GM18517 (cell line): ENCODE results near the gene LRRC26.

ENCODE experiments used
- ATAC-seq: cut with Tn5 transposase; IDR thresholded peaks from one replicate; pipeline ENCODE4 v1.9.1; 2021; ENCODE audit warnings: mild to moderate bottlenecking, moderate library complexity; ENCODE audit not compliant: unreplicated experiment

The LRRC26 gene

DNA sequence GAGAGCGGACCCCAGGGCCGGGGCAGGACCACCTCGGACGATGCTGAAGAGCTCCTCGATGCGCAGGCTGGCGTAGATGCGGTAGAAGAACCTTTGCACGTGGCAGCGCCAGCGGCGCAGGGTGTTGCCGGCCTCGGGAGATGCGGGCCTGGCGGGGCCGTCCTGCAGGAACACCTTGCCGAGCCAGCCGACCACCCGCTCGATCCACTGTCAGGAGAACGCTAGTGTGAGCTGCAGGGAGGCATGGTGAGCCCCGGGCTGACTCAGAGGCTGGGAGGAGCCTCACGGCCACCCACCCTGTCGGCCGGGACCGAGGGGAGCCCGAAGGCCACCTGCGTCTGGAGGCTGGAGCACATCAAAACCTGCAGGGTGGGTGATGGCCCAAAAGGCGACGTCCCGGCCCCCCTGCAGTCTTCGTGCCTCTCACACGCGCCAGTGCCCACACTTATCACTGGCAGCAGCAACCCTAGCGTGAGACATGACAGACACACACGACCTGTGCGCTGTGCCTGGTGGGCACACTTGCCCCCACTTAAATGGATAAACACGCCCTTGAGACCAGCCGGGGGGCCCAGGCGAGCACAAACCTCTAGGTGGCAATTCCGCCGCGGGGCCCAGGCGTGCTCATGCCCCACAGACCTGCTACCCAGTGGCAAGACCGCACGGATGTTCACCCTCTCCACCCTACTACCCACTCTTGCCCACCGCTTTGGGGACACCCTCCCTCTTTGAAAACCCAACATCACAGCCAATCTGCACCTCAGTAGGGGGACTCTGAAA is 15.2 kb upstream of the LRRC26 start:
- ATAC-seq, result no peak

GRCh38 chr9:137183980-137184595 is 14.2 kb upstream of the LRRC26 start:
- ATAC-seq, result no peak

DNA sequence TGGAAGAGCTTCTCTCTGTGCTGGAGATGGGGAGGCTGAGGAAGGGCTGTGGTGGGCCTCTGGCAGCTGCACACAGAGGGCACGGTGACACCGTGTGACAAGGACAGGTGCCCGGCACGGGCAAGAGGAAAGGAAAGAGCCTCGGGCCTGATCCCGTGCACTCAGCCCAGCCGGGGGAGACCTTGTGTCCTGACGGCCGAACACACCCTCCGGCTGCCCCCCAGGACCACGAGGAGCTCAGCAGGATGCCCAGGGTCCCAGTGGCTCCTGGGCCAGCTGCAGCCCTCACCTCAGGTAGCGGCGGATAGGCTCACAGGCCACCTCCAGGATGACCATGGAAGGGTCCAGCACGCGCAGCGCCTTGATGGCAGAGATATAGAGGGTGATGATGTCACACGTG is 13.0 kb upstream of the LRRC26 start:
- ATAC-seq, result no peak

DNA sequence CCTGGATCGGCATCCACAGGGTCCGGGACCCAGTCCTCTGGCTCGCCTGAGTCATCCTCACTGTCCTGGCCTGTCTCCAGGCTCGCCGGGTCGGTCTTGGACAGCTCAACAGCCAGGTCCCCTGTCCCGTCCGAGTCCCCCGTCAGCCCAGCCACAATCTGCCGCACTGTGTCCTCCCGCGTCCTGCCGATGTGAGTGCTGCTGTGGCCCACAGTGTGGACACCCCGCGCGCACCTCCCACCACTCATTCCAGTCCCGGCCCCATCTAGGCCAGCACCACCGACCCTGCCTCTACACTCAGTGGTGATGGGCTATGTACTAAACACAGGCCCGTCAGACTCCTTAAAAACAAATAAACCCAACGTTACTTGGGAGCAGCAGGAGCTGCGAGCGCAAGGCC is 11.8 kb upstream of the LRRC26 start:
- ATAC-seq, result no peak

DNA sequence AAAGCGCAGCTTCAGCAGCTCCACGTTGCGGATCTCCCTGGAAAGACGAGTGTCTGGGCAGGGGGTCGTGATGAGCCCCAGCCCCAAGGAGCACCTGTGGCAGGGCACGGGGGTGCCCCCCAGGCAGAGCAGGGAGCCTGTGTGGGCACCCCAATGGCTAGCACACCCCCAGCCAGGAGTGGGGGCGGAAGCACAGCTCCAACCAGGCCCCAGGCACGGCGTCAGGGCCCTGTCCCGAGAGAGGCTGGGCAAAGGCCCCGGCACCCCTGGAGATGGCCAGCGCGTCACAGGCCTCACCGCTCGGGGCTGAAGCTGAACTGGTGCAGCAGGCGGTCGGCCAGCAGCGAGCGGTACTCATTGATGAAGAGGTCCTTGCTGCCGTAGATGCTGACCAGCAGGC is 10.6 kb upstream of the LRRC26 start:
- ATAC-seq, result no peak

DNA sequence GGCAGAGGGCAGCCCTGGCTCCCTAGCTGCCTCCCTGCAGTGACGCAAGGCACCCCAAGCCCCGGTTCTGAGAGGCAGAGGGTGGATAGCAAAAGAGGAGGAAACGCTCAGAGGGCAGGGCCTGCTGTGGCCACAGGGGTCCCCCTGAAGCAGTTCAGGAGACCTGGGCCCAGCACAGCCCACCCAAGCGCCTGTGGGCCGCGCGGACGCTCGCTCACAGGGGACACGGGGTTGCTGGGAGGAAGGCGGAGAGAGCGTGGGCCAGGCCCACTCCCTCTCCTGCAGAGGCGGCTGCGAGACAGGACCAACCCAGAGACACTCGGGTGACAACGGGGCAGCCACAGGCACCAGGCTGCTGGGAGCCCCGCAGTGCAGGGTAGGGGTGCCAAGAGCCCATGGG is 9.9 kb upstream of the LRRC26 start:
- ATAC-seq, result no peak

GRCh38 chr9:137178939-137179630 is 9.2 kb upstream of the LRRC26 start:
- no peak for ATAC-seq

DNA sequence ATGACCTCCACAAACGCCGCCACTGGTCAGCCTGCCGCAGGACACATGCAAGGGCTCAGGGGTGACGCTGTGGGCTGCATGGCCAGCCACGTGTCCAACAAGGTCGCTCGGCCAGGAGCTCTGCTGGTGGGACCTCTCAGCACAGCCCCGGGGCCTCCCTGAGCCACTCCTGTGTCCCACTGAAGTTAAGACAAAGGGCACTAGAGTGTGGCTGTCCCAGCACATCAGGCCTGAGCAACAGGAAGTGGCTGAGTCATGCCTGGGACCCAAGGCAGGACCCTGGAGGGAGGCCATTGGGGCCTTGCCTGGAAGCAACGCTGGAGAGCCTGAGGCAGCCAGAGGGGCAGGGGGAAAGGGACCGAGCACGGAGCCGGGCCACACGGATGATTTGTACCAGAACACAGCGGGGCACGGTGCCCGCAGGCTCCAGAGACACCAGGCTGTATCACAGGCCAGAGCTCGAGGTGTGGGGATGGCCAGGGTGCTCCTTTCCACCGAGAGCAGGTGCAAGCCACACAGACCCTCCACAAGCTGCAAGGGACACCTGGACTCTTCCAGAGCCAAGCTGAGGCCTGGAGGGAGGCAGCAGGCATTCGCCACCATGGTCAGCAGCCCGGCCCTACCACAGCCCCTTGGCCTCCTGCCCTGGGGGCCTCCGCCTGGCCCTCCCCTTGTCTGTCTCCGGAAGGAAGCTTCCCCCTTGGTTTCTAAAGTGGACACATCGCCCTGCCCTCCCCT is 8.5 kb upstream of the LRRC26 start:
- no peak for ATAC-seq

DNA sequence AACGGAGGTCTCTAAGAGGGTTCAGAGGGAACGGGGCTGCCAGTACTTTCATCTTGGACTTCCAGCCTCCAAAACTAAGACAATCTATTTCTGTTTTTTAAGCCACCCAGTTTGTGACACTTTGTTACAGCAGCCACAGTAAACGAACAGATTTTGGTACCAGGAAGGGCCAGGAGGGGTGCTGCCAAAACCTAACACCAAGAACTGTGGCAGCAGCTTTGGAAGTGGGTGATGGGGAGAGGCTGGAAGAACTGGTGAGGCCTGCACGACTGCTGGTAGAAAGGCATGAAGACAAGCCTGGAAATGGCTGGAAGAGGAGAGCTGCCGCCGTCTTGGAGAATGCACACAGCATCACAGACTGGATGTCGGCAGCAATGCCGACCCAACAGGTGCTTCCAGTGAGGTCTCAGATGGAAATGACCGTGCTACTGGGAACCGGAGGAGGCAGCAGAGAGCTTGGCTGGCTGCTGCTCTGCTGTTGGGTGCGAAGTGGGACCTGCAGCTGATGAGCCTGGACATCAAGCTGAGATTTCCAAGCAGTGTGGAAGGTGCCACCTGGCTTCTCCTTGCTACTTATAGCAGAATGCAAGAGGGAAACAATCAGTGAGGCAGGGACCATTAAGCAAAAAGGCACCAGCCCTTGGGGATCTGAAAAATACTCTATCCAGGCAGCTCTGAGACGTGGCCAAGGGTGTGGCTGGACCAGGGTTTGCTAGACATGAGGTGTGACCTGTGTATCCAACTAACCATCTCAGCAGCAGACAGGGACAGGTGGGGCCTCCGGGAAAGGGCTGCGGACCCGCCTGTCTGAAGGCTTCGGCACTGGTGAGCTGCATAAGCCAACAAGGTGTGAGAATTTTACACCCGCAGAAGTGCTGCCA is 6.7 kb upstream of the LRRC26 start:
- ATAC-seq, result no peak

DNA sequence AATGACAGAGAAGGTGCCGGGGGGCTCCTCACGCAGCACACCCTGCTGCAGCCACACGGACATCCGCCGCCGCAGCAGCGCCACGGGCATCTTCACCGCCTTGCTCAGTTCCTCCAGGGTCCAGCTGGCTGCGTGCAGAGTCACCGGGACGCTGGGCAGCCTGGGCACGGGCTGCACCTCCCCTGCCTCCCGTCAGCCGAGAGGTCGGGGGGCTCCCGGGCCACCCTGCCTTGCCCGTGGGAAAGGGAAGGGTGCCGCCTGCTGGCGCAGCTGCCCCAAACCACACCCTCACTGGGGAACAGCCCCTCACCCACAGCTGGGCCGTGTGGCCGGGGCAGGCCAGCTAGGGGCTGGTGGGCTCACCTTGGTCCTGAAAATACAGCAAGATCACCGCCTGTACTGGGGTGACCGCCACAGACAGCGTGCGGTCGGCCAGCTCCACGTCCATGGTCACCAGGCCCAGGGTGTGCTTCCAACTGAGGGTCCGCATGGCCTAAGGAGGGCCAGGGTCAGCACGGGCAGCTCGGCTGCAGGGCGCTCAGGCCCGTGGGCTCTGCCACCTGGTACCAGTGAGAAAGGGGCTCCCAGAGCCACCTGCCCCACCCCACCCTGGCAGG is 5.6 kb upstream of the LRRC26 start:
- ATAC-seq, result no peak

- ATAC-seq, result no peak
These were observed 5.0 kb upstream of the LRRC26 start for GRCh38 chr9:137174722-137175293.

GRCh38 chr9:137173796-137174664 is 4.2 kb upstream of the LRRC26 start:
- no peak for ATAC-seq

- no peak for ATAC-seq
These were observed 3.3 kb upstream of the LRRC26 start for GRCh38 chr9:137172901-137173795.

DNA sequence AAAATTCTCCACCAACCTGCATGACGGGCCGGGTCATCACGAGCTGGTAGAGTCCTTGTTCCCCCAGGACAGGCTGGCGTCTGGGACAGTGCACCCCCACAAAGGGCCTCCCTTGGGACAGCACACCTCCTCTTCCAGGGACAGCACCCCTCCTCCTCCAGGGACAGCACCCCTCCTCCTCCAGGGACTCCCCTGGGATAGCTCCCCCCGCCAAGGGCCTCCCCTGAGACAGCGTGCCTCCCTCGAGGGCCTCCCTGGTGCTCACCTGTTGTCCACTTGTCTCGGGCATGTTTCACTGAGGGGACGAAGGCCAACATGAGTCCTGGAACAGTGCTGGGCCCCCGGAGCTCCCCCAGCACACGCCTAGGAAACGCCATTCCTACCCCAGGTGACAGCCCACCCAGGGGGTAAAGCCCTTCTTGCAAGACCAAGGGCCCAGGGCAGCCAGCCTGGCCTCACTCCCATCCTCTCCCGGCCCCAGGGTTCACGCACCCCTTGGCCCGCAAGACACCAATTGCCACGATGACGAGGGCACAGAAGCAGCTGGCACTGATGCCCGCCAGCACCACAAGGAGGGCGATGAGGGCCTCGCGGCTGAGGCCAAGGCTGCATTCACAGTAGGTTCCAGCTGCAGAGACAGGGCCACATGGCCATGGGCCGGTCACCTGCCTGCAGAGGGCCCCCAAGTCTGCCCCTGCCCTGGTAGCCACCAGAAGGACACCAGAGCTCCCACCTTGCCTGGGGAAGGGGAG is 1.5 kb upstream of the LRRC26 start:
- ATAC-seq, result no peak

- ATAC-seq, result no peak
These were observed 766 bp upstream of the LRRC26 start for GRCh38 chr9:137170486-137171148.
